ENCODE results near the gene KRT35.

Gene KRT35

DNA sequence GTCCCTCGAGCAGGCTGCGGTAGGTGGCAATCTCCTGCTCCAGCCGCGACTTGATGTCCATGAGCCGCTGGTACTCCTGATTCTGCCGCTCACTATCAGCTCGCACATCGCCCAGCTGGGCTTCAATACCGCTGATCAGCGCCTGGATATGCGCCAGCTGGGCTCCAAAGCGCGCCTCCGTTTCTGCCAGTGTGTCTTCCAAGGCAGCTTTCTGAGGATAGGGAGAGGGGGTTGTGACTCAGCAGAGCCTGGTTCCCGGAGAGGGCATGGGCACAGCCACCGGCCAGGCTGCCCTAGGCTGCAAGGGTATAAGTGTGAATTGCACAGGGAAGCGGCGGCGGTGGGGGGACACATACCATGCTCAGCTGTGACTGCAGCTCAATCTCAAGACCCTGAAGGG lies 42.8 kb upstream of the KRT35 start:
- TF ChIP-seq CTCF (IDR thresholded peaks at IDR 0.05; ENCODE audit: insufficient read depth, low read depth, low read length, missing control alignments): no peak
- DNase-seq (ENCODE audit: low read depth): no peak
- H3K4me3 ChIP-seq (ENCODE audit: low read depth, low read length): no peak overlapping the region

DNA sequence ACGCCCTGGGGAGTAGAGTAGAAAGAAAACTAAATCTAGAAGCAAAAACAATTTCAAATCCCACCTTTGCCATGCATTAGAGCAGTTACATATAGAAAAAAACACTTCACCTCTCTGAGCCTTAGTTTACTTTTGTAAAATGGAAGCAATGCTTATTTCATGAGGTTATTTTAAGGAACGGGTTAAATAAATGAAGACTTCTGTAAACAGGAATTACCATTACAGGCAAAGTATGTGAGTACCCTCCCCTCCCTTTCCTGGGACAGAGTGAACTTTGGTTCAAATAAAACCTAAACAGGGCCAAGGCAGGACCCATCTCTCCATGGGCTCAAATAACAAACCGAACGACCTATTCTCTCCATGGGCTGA lies 42.3 kb upstream of the KRT35 start:
- no peak for TF ChIP-seq CTCF (IDR thresholded peaks at IDR 0.05; ENCODE audit: insufficient read depth, low read depth, low read length, missing control alignments)
- no peak for DNase-seq (ENCODE audit: low read depth)
- no peak overlapping the region for H3K4me3 ChIP-seq (ENCODE audit: low read depth, low read length)

DNA sequence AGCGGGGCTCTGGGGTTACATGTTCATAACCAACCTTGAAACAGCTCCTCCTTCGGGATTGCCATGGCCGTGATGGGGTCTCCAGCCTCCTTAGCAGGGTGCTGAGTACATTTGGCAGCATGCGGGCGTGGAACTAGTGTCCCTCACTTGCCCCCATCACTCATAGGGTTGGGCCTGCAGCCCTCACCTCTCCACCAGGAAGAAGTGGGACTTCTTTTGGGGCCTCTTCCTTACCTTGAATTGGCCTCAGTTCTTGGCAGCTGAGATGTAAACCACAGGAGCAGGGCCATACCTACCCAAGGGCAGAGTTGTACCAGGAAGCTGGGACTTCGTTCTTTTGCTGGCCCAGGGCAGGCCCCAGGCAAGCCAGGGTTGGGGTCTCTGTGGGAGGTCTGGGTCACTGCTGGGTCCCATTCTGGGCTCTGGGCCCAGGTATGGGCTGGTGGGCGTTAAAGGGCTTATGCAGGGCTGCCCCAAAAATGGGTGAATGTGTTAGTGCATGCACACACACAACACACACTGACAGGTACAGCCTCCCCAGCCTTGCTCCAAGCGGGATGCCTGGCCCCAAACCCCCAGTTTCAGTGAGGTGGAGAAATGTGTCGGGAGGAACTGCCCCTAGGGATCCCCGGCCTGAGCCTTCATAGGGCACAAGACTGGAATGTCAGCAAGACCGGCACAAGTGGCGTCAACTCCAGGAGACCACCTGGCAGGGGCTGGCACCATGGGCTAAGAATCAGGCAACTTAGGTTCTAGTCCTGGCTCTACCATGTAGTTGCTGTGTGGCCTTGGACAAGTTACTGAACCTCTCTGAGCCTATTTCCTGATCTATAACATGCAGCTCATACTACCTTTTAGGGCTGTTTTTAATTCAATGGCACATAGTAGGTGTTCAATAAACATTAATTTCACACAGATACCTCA lies 41.6 kb upstream of the KRT35 start:
- H3K4me3 ChIP-seq (ENCODE audit: low read depth, low read length): no peak overlapping the region
- TF ChIP-seq CTCF (IDR thresholded peaks at IDR 0.05; ENCODE audit: insufficient read depth, low read depth, low read length, missing control alignments): no peak
- DNase-seq (ENCODE audit: low read depth): no peak

- DNase-seq (ENCODE audit: low read depth): no peak
- H3K4me3 ChIP-seq (ENCODE audit: low read depth, low read length): no peak overlapping the region
- no peak for TF ChIP-seq CTCF (IDR thresholded peaks at IDR 0.05; ENCODE audit: insufficient read depth, low read depth, low read length, missing control alignments)
Measured at GRCh38 chr17:41521574-41522261, 40.8 kb upstream of the KRT35 start.

DNA sequence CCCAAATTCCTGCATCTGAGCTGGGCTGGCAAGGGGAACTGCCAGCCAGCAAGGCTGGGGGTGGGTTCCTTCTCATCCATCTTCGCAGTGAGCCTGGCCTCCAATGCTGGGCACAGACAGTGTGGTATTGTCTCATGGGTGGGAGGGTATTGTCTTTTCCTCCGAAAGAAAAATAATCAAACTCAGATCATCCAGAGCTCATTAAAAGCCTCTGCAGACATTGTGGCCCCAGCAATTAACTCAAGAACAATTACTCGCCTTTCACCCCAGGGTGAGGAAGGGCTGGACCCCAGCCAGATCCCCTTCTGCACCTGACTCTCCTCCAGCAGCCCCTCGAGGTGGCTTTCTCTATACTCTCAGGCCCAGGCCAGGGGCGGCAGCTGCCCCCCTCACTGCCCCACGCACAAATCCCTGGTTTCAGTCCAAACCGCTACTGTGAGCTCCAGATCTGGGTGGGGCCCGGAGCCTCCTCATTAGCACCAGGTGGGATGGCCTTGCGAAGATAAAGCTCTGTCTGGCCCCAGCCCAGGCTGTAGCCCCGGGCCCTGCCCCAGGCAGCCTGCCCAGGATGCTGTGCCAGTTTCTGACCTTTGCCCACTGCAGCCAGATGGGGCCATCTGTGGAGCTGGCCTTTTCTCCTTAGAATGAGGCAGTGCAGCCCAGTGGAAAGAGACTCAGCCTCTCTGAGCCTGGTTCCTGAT lies 40.0 kb upstream of the KRT35 start:
- H3K4me3 ChIP-seq (ENCODE audit: low read depth, low read length): no peak overlapping the region
- TF ChIP-seq CTCF (IDR thresholded peaks at IDR 0.05; ENCODE audit: insufficient read depth, low read depth, low read length, missing control alignments): no peak
- DNase-seq (ENCODE audit: low read depth): no peak

GRCh38 chr17:41519501-41520224 lies 38.7 kb upstream of the KRT35 start:
- DNase-seq (ENCODE audit: low read depth): no peak
- no peak overlapping the region for H3K4me3 ChIP-seq (ENCODE audit: low read depth, low read length)
- no peak for TF ChIP-seq CTCF (IDR thresholded peaks at IDR 0.05; ENCODE audit: insufficient read depth, low read depth, low read length, missing control alignments)

Measured in GM12865 (cell line).